Natural killer cell (primary cell): Measurements from ENCODE around the gene UPK3A. TPM values are rescaled to one million over a fixed set of nuclear protein-coding genes. Genes with fewer than 3 reads are reported as not detected.
A peak's percentile ranks its signal among the peaks of the same experiment; 100 is the strongest.

Experiments
- ATAC-seq, 3 donors: fragments of 150-1000 bp in 2 of 3; fragments of 200-7000 bp in 1 of 3; cut with Tn5 transposase; 1 replicate in 1 of 3; 2 replicates in 2 of 3; pipeline ENCODE4 v1.10.0; 2021; ENCODE audit warnings: mild to moderate bottlenecking in 2 of 3, moderate library complexity in 2 of 3
- DNase-seq, 2 donors: peaks; one replicate each; pipeline versions ENCODE4 v3.0.0 to v3.0.0-alpha.2; 2013 to 2021; ENCODE audit warnings: mixed read lengths in 1 of 2
- H3K27ac ChIP-seq: one replicate; pipeline ENCODE4 v1.5.1; 2013; ENCODE audit warnings: mild to moderate bottlenecking, low read length
- H3K27me3 ChIP-seq: one replicate; pipeline ENCODE4 v1.6.1; 2013; ENCODE audit warnings: low read length; ENCODE audit not compliant: control insufficient read depth, insufficient read depth
- H3K36me3 ChIP-seq: one replicate; pipeline ENCODE4 v1.6.1; 2013; ENCODE audit warnings: low read length; ENCODE audit not compliant: control insufficient read depth, insufficient read depth
- H3K4me1 ChIP-seq: one replicate; pipeline ENCODE4 v1.6.1; 2013; ENCODE audit warnings: low read length; ENCODE audit not compliant: control insufficient read depth, insufficient read depth
- H3K4me3 ChIP-seq: one replicate; pipeline ENCODE4 v1.5.1; 2013; ENCODE audit warnings: low read length
- H3K9me3 ChIP-seq: one replicate; pipeline ENCODE4 v1.6.1; 2013; ENCODE audit warnings: low read length; ENCODE audit not compliant: control insufficient read depth, insufficient read depth
- H3K27ac Mint-ChIP-seq, 2 donors: one replicate each; pipeline ENCODE4 v1.8.0; 2022; ENCODE audit warnings: mild to moderate bottlenecking in 2 of 2, mixed read lengths in 2 of 2, moderate library complexity in 1 of 2
- H3K27me3 Mint-ChIP-seq, 2 donors: one replicate each; pipeline ENCODE4 v1.8.0; 2022; ENCODE audit warnings: low read depth in 2 of 2, mixed read lengths in 2 of 2
- H3K36me3 Mint-ChIP-seq: one replicate; pipeline ENCODE4 v1.8.0; 2022; ENCODE audit warnings: mixed read lengths
- H3K4me1 Mint-ChIP-seq, 2 donors: one replicate each; pipeline ENCODE4 v1.8.0; 2022; ENCODE audit warnings: mixed read lengths in 2 of 2
- H3K4me3 Mint-ChIP-seq: one replicate; pipeline ENCODE4 v1.8.0; 2022; ENCODE audit warnings: mild to moderate bottlenecking, moderate library complexity, mixed read lengths
- H3K9me3 Mint-ChIP-seq, 2 donors: one replicate each; pipeline ENCODE4 v1.8.0; 2022; ENCODE audit warnings: mixed read lengths in 2 of 2
- CTCF ChIP-seq: fragments of 200-600 bp; IDR thresholded peaks from one replicate; pipeline ENCODE4 v1.8.0; 2022; ENCODE audit warnings: antibody characterized with exemption
- WGBS: methylation state at CpG from one replicate; pipeline ENCODE4 v1.1.7; 2013; ENCODE audit warnings: missing lambda C conversion rate; ENCODE audit not compliant: insufficient coverage; 5-methylcytosine and 5-hydroxymethylcytosine counted together
- intact Hi-C: fragments of 100-400 bp; cut with micrococcal nuclease; formaldehyde crosslinking; loops from one replicate; pipeline ENCODE4 v1.14.2; 2022
- total RNA-seq, 4 donors: library from RNA; stranded (reverse); fragments of 120-200 nt in 1 of 4; gene quantifications; one replicate each; pipeline versions ENCODE4 v1.2.3 to v1.2.4, GENCODE V29; 2013 to 2022

The UPK3A gene
- total RNA-seq, 3 donors from 2014 or later (not counting 1 experiment from before 2014, with no cell fraction given): 0.49 TPM; not detected in 2

DNA sequence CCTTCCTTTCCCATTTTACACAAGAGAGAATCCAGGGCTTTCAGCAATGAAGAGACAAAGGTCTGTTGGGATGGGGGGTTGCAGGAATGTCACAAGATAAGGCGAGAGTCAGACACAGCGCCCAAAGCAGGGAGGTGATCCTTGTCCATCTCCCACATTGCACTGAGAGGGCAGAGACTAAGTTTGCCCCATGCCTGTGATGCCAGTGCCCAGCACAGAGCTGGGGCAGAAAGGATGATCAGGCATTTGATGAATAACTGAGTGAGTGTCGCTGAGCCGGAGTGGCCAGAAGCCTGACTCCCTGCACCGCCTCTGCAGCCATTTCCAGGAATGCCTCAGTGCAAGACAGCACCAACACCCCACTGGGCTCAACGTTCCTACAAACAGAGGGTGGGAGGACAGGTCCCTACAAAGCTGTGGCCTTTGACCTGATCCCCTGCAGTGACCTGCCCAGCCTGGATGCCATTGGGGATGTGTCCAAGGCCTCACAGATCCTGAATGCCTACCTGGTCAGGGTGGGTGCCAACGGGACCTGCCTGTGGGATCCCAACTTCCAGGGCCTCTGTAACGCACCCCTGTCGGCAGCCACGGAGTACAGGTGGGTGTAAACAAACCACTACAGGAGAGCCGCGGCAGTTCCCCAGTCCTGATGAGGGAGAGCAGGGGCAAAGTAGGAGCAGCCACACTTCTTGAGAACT lies 2.3 kb downstream of the UPK3A start:
- WGBS: 85% methylated on average over 12 of the region's 12 CpGs
- Mint-ChIP-seq H3K27ac (no peak overlapping the region), H3K4me3 (no peak overlapping the region), H3K9me3 (no peaks in the 10 kb centered on the region), H3K36me3 (no peaks in the 10 kb centered on the region), H3K27me3 (peaks cover 31 to 34% of the 10 kb centered on the region in 2 donors), H3K4me1 (no peaks in the 10 kb centered on the region)
- H3K36me3 ChIP-seq: no peaks in the 10 kb centered on the region
- peaks cover 10% of the 10 kb centered on the region for H3K27me3 ChIP-seq
- peak overlapping the region; percentile 9 for H3K27ac ChIP-seq
- no peak for ATAC-seq
- TF ChIP-seq CTCF: no peak
- DNase-seq: no peak
- no peaks in the 10 kb centered on the region for H3K9me3 ChIP-seq
- H3K4me3 ChIP-seq: no peak overlapping the region
- intact Hi-C loops: no loop called here
- H3K4me1 ChIP-seq: peaks cover 59% of the 10 kb centered on the region

- 92% methylated on average over 18 of the region's 18 CpGs for WGBS
Observed at GRCh38 chr22:45290410-45290936, 5.7 kb downstream of the UPK3A start.

GRCh38 chr22:45291061-45291930 lies 6.5 kb downstream of the UPK3A start:
- no peak overlapping the region for H3K4me3 ChIP-seq
- H3K4me1 Mint-ChIP-seq: no peaks in the 10 kb centered on the region
- no peak overlapping the region for H3K27ac Mint-ChIP-seq
- ATAC-seq (peak; percentile 65 to 78 (median 74)), DNase-seq (peak in 1 of 2 donors; percentile 54)
- no peaks in the 10 kb centered on the region for H3K36me3 ChIP-seq
- H3K9me3 ChIP-seq: no peaks in the 10 kb centered on the region
- peaks cover 4% of the 10 kb centered on the region for H3K27me3 ChIP-seq
- TF ChIP-seq CTCF: no peak
- intact Hi-C loops: loop anchor here (1.0 kb wide), 1 partner anchor 28 kb away; no protein-coding TSS in a partner anchor
- no peaks in the 10 kb centered on the region for H3K9me3 Mint-ChIP-seq
- peak overlapping the region; percentile 2 for H3K27ac ChIP-seq
- WGBS: 75% methylated on average over 6 of the region's 8 CpGs
- H3K36me3 Mint-ChIP-seq: no peaks in the 10 kb centered on the region
- no peak overlapping the region for H3K4me3 Mint-ChIP-seq
- H3K27me3 Mint-ChIP-seq: peaks cover 7% of the 10 kb centered on the region in 2 donors
- H3K4me1 ChIP-seq: peaks cover 53% of the 10 kb centered on the region

More at GRCh38 chr22:45290410-45290936, 5.7 kb downstream of the UPK3A start:
- ATAC-seq (no peak), DNase-seq (no peak)
- no peak overlapping the region for H3K4me3 Mint-ChIP-seq
- H3K36me3 Mint-ChIP-seq: no peaks in the 10 kb centered on the region
- TF ChIP-seq CTCF: no peak
- no peaks in the 10 kb centered on the region for H3K9me3 Mint-ChIP-seq
- peaks cover 10% of the 10 kb centered on the region for H3K27me3 ChIP-seq
- intact Hi-C loops: no loop called here
- H3K36me3 ChIP-seq: no peaks in the 10 kb centered on the region
- peaks cover 57% of the 10 kb centered on the region for H3K4me1 ChIP-seq
- H3K4me3 ChIP-seq: no peak overlapping the region
- no peak overlapping the region for H3K27ac ChIP-seq
- no peaks in the 10 kb centered on the region for H3K4me1 Mint-ChIP-seq
- no peak overlapping the region for H3K27ac Mint-ChIP-seq
- H3K27me3 Mint-ChIP-seq: peaks cover 9 to 13% of the 10 kb centered on the region in 2 donors
- no peaks in the 10 kb centered on the region for H3K9me3 ChIP-seq
